Activated T-cell treated with anti-CD3 and anti-CD28 coated beads, Interleukin-2, amount 50 U/mL, for 4 hours (primary cell): ENCODE results near the gene STAMBPL1. TPM values are rescaled to one million over a fixed set of nuclear protein-coding genes. Genes with fewer than 3 reads are reported as not detected.

ENCODE experiments used
- ATAC-seq, 2 donors: fragments of 200-7000 bp; cut with Tn5 transposase; one replicate each; pipeline ENCODE4 v1.10.0; 2021
- DNase-seq: peaks from one replicate; pipeline ENCODE4 v3.0.0-alpha.2; 2020
- H3K27me3 Mint-ChIP-seq: one replicate; pipeline ENCODE4 v1.8.0; 2021; ENCODE audit warnings: low read depth, mixed read lengths
- H3K36me3 Mint-ChIP-seq: one replicate; pipeline ENCODE4 v1.8.0; 2022; ENCODE audit warnings: mixed read lengths; ENCODE audit not compliant: insufficient read depth
- H3K4me1 Mint-ChIP-seq: one replicate; pipeline ENCODE4 v1.8.0; 2021; ENCODE audit warnings: low read depth, mixed read lengths
- H3K4me3 Mint-ChIP-seq: one replicate; pipeline ENCODE4 v1.8.0; 2021; ENCODE audit warnings: mild to moderate bottlenecking, moderate library complexity, mixed read lengths
- H3K9me3 Mint-ChIP-seq: one replicate; pipeline ENCODE4 v1.8.0; 2021; ENCODE audit warnings: mixed read lengths
- total RNA-seq, 3 donors: library from RNA; stranded (reverse); gene quantifications; one replicate each; pipeline ENCODE4 v1.2.1, GENCODE V29; 2021

STAMBPL1 gene
- total RNA-seq, 3 donors from 2014 or later: 15.1 to 24.7 (median 19.4) TPM

DNA sequence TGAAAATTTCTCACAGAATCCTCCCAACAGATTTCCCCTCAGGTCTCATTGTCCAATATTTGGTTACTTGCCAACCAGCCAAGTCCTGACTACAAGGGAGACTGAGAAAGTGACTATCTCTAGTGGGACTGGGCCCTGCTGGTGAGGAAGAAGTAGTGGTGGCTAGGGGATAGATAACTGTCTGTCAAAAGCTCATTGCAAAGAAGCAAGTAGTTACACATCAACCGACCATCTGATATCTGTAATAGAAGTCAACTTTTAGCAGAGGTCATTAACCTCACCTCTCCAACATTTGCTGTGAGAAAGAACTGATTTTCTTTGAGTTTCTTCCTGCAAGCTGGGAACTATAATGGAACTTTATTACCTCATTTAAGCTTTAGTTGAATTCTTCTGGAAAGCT, 15.2 kb downstream of the STAMBPL1 start:
- ATAC-seq (no peak), DNase-seq (no peak)
- Mint-ChIP-seq H3K9me3 (no peaks in the 10 kb centered on the region), H3K4me1 (peaks cover 62% of the 10 kb centered on the region), H3K27me3 (no peaks in the 10 kb centered on the region), H3K36me3 (peaks cover 10% of the 10 kb centered on the region), H3K4me3 (no peak overlapping the region)

- Mint-ChIP-seq H3K4me1 (peaks cover 66% of the 10 kb centered on the region), H3K27me3 (no peaks in the 10 kb centered on the region), H3K36me3 (peaks cover 14% of the 10 kb centered on the region), H3K4me3 (peak overlapping the region; percentile 33), H3K9me3 (no peaks in the 10 kb centered on the region)
- no peak for DNase-seq
- ATAC-seq: no peak
These were observed 16.4 kb downstream of the STAMBPL1 start for GRCh38 chr10:88896372-88896993.

DNA sequence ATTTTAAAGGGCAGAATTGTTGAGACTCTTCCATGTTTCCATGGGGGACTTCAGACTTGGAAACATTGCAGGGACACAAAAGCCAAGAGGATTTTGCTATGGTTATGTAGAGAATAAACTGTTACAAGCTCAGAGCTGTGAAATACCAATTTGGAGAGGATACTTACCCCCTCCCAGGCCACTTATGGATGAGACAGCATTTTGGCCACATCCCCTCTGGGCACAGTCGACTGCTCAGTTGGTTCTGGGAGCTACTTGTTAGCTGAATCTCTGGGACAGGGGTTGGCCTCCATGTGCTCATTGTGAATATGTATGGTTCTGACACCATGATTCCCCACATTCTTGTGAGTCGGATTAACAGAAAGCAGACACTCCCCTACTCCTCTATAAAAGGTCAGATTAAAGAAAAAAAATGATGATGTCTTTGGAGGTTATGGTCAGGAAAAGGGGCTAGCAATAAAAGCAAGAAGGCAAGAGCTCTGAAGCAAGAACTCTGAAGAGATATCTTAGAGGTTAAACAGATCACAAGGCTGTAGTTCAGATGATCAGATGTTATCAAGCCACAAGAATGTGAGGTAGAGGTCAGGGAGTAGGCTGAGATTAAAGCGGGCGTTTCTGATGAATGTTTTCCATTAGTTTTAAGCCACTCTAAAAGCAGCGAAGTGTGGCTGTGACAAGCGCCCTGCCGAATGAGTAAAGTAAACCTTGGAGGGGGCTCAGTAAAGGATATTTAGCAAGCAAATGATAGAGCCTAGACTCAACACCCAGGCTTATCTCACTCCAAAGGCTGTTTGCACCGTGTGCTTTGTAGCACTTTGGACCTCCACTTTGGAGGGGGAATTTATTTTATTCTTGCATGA, 17.2 kb downstream of the STAMBPL1 start:
- Mint-ChIP-seq H3K4me3 (peak overlapping the region; percentile 17), H3K36me3 (peaks cover 17% of the 10 kb centered on the region), H3K9me3 (no peaks in the 10 kb centered on the region), H3K4me1 (peaks cover 70% of the 10 kb centered on the region), H3K27me3 (no peaks in the 10 kb centered on the region)
- ATAC-seq (peak; percentile 60 to 69), DNase-seq (peak; percentile 12)

DNA sequence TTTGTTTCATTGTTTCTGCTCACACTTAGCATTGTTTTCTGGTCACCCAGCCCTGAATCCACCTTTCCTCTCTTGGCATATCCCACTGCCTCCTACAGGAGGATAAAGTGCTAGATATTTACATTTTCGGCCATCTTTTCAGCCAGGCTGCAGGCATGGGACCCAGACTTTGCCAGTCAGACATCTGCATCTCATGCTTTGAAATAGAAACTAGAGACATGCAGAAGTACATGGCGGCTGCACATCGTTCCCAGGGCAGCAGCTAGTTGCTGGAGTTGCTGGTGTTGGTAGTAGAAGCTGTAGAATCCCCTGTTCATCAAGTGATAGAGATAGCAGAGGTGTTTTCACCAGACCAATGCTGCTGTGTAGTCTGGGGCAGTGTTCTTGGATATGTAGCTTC, 18.7 kb downstream of the STAMBPL1 start:
- Mint-ChIP-seq H3K27me3 (no peaks in the 10 kb centered on the region), H3K4me3 (no peak overlapping the region), H3K4me1 (peaks cover 70% of the 10 kb centered on the region), H3K9me3 (no peaks in the 10 kb centered on the region), H3K36me3 (peaks cover 23% of the 10 kb centered on the region)
- DNase-seq (no peak), ATAC-seq (no peak)

- Mint-ChIP-seq H3K4me1 (peaks cover 66% of the 10 kb centered on the region), H3K27me3 (no peaks in the 10 kb centered on the region), H3K9me3 (no peaks in the 10 kb centered on the region), H3K36me3 (peaks cover 26% of the 10 kb centered on the region), H3K4me3 (no peak overlapping the region)
- ATAC-seq (no peak), DNase-seq (no peak)
These were observed 19.8 kb downstream of the STAMBPL1 start for GRCh38 chr10:88899886-88900285.

GRCh38 chr10:88901206-88901983, 21.4 kb downstream of the STAMBPL1 start:
- peaks cover 30% of the 10 kb centered on the region for H3K36me3 Mint-ChIP-seq
- DNase-seq (no peak), ATAC-seq (peak; percentile 81 to 84)
- H3K27me3 Mint-ChIP-seq: no peaks in the 10 kb centered on the region
- H3K4me1 Mint-ChIP-seq: peaks cover 56% of the 10 kb centered on the region
- no peaks in the 10 kb centered on the region for H3K9me3 Mint-ChIP-seq
- peak overlapping the region; percentile 19 for H3K4me3 Mint-ChIP-seq

- peak; percentile 57 to 64 for ATAC-seq
- Mint-ChIP-seq H3K4me3 (no peak overlapping the region), H3K9me3 (no peaks in the 10 kb centered on the region), H3K4me1 (peaks cover 48% of the 10 kb centered on the region), H3K36me3 (peaks cover 30% of the 10 kb centered on the region), H3K27me3 (no peaks in the 10 kb centered on the region)
- DNase-seq: no peak
These were observed 22.1 kb downstream of the STAMBPL1 start for GRCh38 chr10:88901984-88902789.

- ATAC-seq (no peak), DNase-seq (no peak)
- Mint-ChIP-seq H3K4me3 (no peak overlapping the region), H3K27me3 (no peaks in the 10 kb centered on the region), H3K9me3 (no peaks in the 10 kb centered on the region), H3K4me1 (peaks cover 44% of the 10 kb centered on the region), H3K36me3 (peaks cover 30% of the 10 kb centered on the region)
These were observed 23.7 kb downstream of the STAMBPL1 start for GRCh38 chr10:88903715-88904114.

- Mint-ChIP-seq H3K27me3 (no peaks in the 10 kb centered on the region), H3K9me3 (no peaks in the 10 kb centered on the region), H3K36me3 (peaks cover 39% of the 10 kb centered on the region), H3K4me1 (peaks cover 18% of the 10 kb centered on the region), H3K4me3 (no peak overlapping the region)
- DNase-seq (no peak), ATAC-seq (no peak)
These were observed 26.9 kb downstream of the STAMBPL1 start for GRCh38 chr10:88906921-88907320.

GRCh38 chr10:88908194-88908593, 28.1 kb downstream of the STAMBPL1 start:
- peaks cover 12% of the 10 kb centered on the region for H3K4me1 Mint-ChIP-seq
- DNase-seq: no peak
- H3K36me3 Mint-ChIP-seq: peaks cover 43% of the 10 kb centered on the region
- H3K4me3 Mint-ChIP-seq: no peak overlapping the region
- no peaks in the 10 kb centered on the region for H3K27me3 Mint-ChIP-seq
- no peaks in the 10 kb centered on the region for H3K9me3 Mint-ChIP-seq
- ATAC-seq: peak; percentile 80 to 86

DNA sequence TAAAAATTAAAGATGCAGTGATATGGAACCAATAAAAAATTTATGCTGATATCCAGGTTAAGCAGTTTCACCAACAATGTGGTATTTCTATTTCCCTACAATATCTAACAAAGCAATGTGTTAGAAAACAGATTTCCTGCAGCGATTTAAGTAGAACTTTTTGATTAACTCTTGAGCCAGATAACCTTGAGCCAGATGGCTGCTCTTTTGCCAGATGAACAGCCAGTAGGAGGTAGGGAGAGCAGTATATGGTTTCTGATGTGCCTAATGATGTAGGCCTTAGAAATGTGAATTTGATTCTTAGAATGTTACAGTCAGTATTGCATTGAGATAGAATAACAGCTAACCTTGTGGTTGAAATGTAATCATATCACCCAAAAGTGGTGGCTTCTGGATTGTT, 31.1 kb downstream of the STAMBPL1 start:
- no peaks in the 10 kb centered on the region for H3K9me3 Mint-ChIP-seq
- H3K4me1 Mint-ChIP-seq: peaks cover 9% of the 10 kb centered on the region
- no peak for ATAC-seq
- H3K36me3 Mint-ChIP-seq: peaks cover 47% of the 10 kb centered on the region
- no peaks in the 10 kb centered on the region for H3K27me3 Mint-ChIP-seq
- H3K4me3 Mint-ChIP-seq: no peak overlapping the region
- no peak for DNase-seq

DNA sequence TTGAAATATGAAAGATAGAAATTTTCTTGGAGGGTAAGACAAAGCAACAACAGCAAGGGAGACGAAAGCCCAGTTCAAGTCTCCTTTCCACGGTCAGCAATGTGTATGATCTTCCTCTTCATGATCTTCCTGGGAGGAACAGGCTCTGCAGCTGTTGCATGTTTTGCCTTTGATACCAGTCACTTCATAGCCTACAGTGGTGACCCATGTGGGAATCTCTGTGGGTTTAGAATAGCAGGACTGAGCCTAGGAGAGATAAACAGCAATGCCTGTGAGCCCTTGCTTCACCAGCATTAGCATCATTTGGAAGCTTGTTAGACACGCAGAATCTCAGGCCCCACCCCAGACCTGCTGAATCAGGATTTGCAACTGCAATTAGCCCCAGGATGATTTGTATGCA, 31.8 kb downstream of the STAMBPL1 start:
- H3K4me3 Mint-ChIP-seq: no peak overlapping the region
- H3K36me3 Mint-ChIP-seq: peaks cover 47% of the 10 kb centered on the region
- DNase-seq: no peak
- H3K9me3 Mint-ChIP-seq: no peaks in the 10 kb centered on the region
- no peak for ATAC-seq
- peaks cover 9% of the 10 kb centered on the region for H3K4me1 Mint-ChIP-seq
- no peaks in the 10 kb centered on the region for H3K27me3 Mint-ChIP-seq

DNA sequence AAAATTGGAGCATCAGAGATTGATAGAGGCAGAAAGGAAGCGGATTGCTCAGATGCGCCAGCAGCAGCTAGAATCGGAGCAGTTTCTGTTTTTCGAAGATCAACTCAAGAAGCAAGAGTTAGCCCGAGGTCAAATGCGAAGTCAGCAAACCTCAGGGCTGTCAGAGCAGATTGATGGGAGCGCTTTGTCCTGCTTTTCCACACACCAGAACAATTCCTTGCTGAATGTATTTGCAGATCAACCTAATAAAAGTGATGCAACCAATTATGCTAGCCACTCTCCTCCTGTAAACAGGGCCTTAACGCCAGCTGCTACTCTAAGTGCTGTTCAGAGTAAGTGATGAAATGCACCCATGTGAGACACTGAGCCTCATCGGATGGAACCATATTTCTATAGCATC, 33.1 kb downstream of the STAMBPL1 start:
- peaks cover 45% of the 10 kb centered on the region for H3K36me3 Mint-ChIP-seq
- no peaks in the 10 kb centered on the region for H3K27me3 Mint-ChIP-seq
- DNase-seq (no peak), ATAC-seq (no peak)
- peaks cover 7% of the 10 kb centered on the region for H3K4me1 Mint-ChIP-seq
- H3K4me3 Mint-ChIP-seq: no peak overlapping the region
- no peaks in the 10 kb centered on the region for H3K9me3 Mint-ChIP-seq

GRCh38 chr10:88913788-88914187, 33.7 kb downstream of the STAMBPL1 start:
- H3K9me3 Mint-ChIP-seq: no peaks in the 10 kb centered on the region
- no peaks in the 10 kb centered on the region for H3K27me3 Mint-ChIP-seq
- ATAC-seq: no peak
- no peak for DNase-seq
- H3K36me3 Mint-ChIP-seq: peaks cover 44% of the 10 kb centered on the region
- H3K4me1 Mint-ChIP-seq: peaks cover under 1% of the 10 kb centered on the region
- no peak overlapping the region for H3K4me3 Mint-ChIP-seq
